ENCODE results near the gene CAGE1.

DNA sequence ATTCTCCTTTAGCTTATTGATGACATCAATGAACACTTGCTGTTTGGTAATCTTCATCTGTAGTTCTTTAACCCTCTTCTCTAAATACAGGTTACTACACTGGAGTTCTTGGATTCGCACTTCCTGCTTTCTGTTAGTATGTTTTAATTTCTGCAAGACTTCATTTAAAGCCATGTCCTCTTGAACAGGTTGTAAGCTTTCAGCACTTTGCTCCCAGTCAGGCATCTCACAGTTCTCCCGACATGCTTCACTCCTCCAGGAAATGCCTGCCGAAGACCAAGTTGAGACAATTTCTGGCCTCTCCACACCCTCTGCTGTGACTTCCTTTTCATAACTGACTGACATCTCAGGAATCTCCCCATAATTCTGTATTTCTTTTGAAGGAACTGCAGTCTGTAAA, 15.8 kb downstream of the CAGE1 start:
- TF ChIP-seq, protein P1, sequence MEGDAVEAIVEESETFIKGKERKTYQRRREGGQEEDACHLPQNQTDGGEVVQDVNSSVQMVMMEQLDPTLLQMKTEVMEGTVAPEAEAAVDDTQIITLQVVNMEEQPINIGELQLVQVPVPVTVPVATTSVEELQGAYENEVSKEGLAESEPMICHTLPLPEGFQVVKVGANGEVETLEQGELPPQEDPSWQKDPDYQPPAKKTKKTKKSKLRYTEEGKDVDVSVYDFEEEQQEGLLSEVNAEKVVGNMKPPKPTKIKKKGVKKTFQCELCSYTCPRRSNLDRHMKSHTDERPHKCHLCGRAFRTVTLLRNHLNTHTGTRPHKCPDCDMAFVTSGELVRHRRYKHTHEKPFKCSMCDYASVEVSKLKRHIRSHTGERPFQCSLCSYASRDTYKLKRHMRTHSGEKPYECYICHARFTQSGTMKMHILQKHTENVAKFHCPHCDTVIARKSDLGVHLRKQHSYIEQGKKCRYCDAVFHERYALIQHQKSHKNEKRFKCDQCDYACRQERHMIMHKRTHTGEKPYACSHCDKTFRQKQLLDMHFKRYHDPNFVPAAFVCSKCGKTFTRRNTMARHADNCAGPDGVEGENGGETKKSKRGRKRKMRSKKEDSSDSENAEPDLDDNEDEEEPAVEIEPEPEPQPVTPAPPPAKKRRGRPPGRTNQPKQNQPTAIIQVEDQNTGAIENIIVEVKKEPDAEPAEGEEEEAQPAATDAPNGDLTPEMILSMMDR (IDR thresholded peaks at IDR 0.05), result no peak
- TF ChIP-seq POLR2A (IDR thresholded peaks at IDR 0.05), result no peak
- TF ChIP-seq EP300 (IDR thresholded peaks at IDR 0.05), result no peak

All from ovary (tissue), 3 donors.